GM12878 (cell line): Measurements from ENCODE around the gene CCR3.

Source experiments
- ETV6 ChIP-seq, 2 experiments: fragments of 450-650 bp in 1 of 2; IDR thresholded peaks in 1 of 2; conservative IDR thresholded peaks in 1 of 2; 2 replicates each; pipeline ENCODE4 v1.6.1; 2014; ENCODE audit warnings: antibody characterized with exemption in 1 of 2, borderline replicate concordance in 1 of 2, low read depth in 1 of 2, mild to moderate bottlenecking in 1 of 2, moderate library complexity in 1 of 2
- EZH2 ChIP-seq: IDR thresholded peaks from 2 replicates; pipeline ENCODE4 v1.6.1; 2012; ENCODE audit warnings: low read depth, mild to moderate bottlenecking, control low read depth, inconsistent platforms, low read length, borderline replicate concordance; ENCODE audit not compliant: control insufficient read depth
- MEF2A ChIP-seq: IDR thresholded peaks from 2 replicates; pipeline ENCODE4 v1.6.1; 2011; ENCODE audit warnings: low read depth, mild to moderate bottlenecking, low read length, moderate library complexity; ENCODE audit not compliant: insufficient read depth
- SMC3 ChIP-seq: IDR thresholded peaks from 2 replicates; pipeline ENCODE4 v1.6.1; 2011; ENCODE audit warnings: low read length, improper control_type of control experiment, borderline replicate concordance
- TF ChIP-seq, protein P1 (sequence below): fragments of 150-350 bp; IDR thresholded peaks from 2 replicates; pipeline ENCODE4 v1.6.1; 2016; ENCODE audit warnings: low read depth, low read length

DNA sequence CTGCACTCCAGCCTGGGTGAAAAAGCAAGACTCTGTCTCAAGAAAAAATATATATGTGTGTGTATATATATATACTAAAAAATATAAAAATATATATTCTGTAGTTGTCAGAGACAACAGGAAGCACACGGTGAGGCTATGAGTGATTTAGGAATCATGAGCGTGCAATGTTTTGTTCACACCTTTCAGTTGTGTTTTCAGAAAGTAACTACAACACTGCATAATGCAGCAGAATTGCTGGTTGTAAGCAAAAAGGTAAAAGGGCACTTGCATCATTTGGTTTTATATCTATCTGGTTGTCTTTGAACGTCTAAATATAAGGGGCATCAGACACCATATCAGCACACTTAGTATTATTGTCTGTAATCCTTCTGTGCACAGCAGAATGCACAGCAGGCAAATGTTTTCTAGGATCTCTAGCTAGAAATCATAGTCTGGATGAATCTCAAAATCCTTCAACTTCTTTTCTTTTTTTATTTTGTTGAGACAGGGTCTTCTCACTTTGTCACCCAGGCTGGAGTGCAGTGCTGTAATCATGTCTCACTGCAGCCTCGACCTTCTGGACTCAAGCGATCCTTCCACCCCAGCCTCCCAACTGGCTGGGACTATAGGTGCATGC lies 44.8 kb downstream of the CCR3 start:
- TF ChIP-seq MEF2A: no peak
- TF ChIP-seq, protein P1, sequence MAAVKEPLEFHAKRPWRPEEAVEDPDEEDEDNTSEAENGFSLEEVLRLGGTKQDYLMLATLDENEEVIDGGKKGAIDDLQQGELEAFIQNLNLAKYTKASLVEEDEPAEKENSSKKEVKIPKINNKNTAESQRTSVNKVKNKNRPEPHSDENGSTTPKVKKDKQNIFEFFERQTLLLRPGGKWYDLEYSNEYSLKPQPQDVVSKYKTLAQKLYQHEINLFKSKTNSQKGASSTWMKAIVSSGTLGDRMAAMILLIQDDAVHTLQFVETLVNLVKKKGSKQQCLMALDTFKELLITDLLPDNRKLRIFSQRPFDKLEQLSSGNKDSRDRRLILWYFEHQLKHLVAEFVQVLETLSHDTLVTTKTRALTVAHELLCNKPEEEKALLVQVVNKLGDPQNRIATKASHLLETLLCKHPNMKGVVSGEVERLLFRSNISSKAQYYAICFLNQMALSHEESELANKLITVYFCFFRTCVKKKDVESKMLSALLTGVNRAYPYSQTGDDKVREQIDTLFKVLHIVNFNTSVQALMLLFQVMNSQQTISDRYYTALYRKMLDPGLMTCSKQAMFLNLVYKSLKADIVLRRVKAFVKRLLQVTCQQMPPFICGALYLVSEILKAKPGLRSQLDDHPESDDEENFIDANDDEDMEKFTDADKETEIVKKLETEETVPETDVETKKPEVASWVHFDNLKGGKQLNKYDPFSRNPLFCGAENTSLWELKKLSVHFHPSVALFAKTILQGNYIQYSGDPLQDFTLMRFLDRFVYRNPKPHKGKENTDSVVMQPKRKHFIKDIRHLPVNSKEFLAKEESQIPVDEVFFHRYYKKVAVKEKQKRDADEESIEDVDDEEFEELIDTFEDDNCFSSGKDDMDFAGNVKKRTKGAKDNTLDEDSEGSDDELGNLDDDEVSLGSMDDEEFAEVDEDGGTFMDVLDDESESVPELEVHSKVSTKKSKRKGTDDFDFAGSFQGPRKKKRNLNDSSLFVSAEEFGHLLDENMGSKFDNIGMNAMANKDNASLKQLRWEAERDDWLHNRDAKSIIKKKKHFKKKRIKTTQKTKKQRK: no peak
- TF ChIP-seq ETV6 (conservative IDR thresholded peaks at IDR 0.05 in 1 of 2, IDR thresholded peaks at IDR 0.05 in 1 of 2; ENCODE audit: borderline replicate concordance in 1 of 2, low read depth in 1 of 2): no peak
- TF ChIP-seq EZH2: no peak
- no peak for TF ChIP-seq SMC3
